Measurements from ENCODE around the gene NUDT10. TPM values are rescaled to one million over a fixed set of nuclear protein-coding genes. Genes with fewer than 3 reads are reported as not detected.

Gene NUDT10
- 0.38 TPM in 1 of 2 replicates, not detected in the other for total RNA-seq

GRCh38 chrX:51332188-51332942 is at the start of gene NUDT10:
Gene NUDT10, plus strand, starts transcription at chrX:51332822. Its CDS starts 144 bp downstream, at chrX:51332966.

Other genes with a start within 250 kb of the NUDT10 start
- 0.33 and 2.4 TPM in 2 replicates for gene NUDT11, start 163.8 kb downstream of the NUDT10 start, total RNA-seq

Measured in vein endothelial cell (primary cell).